LNCaP clone FGC (cell line): Measurements from ENCODE around the gene EVA1A.

ENCODE experiments used
- DNase-seq: peaks from one replicate; pipeline ENCODE4 v3.0.0-alpha.2; 2011; ENCODE audit warnings: low read depth
- H3K4me3 ChIP-seq: 2 replicates; pipeline ENCODE4 v1.5.1; 2011; ENCODE audit warnings: mild to moderate bottlenecking, low read depth, low read length, control low read depth
- CTCF ChIP-seq: IDR thresholded peaks from 2 replicates; pipeline ENCODE4 v1.5.1; 2012; ENCODE audit warnings: mild to moderate bottlenecking; ENCODE audit not compliant: control insufficient read depth, insufficient read depth; ENCODE audit errors: extremely low read depth

Gene EVA1A

GRCh38 chr2:75498907-75499306 lies 61.8 kb downstream of the EVA1A start:
- DNase-seq = no peak
- no peak for TF ChIP-seq CTCF
- H3K4me3 ChIP-seq = no peak overlapping the region

GRCh38 chr2:75497256-75497655 lies 63.5 kb downstream of the EVA1A start:
- no peak for TF ChIP-seq CTCF
- no peak overlapping the region for H3K4me3 ChIP-seq
- no peak for DNase-seq

- H3K4me3 ChIP-seq = no peak overlapping the region
- TF ChIP-seq CTCF = no peak
- no peak for DNase-seq
Observed at GRCh38 chr2:75495862-75496261, 64.9 kb downstream of the EVA1A start.

- no peak overlapping the region for H3K4me3 ChIP-seq
- no peak for DNase-seq
- no peak for TF ChIP-seq CTCF
Observed at GRCh38 chr2:75494137-75494769, 66.5 kb downstream of the EVA1A start.

- TF ChIP-seq CTCF = no peak
- H3K4me3 ChIP-seq = no peak overlapping the region
- no peak for DNase-seq
Observed at GRCh38 chr2:75493230-75493629, 67.5 kb downstream of the EVA1A start.

- DNase-seq = no peak
- TF ChIP-seq CTCF = no peak
- no peak overlapping the region for H3K4me3 ChIP-seq
Observed at GRCh38 chr2:75491129-75491753, 69.5 kb downstream of the EVA1A start.

- no peak for DNase-seq
- no peak for TF ChIP-seq CTCF
- no peak overlapping the region for H3K4me3 ChIP-seq
Observed at GRCh38 chr2:75489721-75490120, 71.0 kb downstream of the EVA1A start.
